EH (cell line): Measurements from ENCODE around the gene TTK.
"Not testable (repeated sequence)": the region's sequence is repeated elsewhere in the genome, so short reads cannot be mapped to it uniquely, and the experiment has no call there.

ENCODE experiments used
- DNase-seq: peaks from one replicate; pipeline ENCODE4 v3.0.0-alpha.2; 2015; ENCODE audit warnings: low read depth

TTK gene

DNA sequence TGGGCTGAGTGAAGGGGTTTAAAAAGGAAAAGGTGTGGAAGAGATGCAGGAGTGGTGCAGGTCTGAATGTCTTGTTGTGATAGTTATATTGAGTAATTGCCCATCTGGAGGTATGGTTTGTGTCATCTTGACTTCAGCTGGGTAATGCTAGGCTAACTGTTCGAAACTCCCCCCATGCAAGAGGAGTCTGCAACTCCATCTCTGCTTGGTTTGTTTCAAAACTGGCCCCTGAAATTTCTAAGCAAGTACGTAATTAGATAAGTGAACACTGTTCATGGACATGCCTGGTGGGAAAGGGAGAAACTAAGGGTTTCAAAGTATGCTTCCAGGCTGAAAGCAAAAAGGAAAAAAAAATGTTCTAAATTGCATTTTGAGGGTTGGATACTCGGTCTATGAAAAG is 17.1 kb downstream of the TTK start:
- DNase-seq, result no peak

DNA sequence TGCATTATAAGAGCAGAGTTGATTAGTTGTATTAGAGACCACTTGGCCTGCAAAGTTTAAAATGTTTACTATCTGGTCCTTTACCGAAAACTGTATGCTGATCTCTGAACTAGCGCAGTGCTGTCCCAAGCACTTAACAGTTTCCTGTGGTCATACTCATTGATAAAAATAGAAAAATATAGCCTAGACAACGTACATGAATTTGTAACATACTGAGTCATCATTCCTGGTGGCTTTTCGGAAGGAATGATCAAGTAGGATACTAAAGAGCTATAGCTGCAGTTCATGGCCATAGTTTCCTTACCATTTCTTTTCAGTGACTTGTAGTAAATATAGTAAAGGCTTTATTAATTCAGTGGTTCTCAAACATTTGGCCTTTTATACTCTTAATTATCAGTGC is 18.4 kb downstream of the TTK start:
- peak; percentile 85 for DNase-seq

DNA sequence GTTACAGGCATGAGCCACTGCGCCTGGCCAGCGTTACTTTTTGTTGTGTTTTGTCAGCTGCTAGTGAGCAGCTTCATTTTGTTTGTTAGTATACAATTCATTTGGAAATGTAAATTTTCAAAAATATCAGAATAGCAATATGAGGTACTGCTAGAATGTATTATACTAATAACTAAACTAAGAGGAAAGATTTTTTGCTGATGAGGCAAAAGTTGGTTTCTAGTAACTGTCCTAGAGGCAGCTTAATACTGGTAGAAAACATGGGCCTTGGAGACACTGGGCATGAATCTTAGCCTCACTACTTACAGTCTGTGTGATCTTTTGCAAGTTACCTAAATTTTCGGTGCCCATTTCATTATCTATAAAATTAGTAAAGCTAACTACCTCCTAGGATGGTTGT is 24.1 kb downstream of the TTK start:
- no peak for DNase-seq

DNA sequence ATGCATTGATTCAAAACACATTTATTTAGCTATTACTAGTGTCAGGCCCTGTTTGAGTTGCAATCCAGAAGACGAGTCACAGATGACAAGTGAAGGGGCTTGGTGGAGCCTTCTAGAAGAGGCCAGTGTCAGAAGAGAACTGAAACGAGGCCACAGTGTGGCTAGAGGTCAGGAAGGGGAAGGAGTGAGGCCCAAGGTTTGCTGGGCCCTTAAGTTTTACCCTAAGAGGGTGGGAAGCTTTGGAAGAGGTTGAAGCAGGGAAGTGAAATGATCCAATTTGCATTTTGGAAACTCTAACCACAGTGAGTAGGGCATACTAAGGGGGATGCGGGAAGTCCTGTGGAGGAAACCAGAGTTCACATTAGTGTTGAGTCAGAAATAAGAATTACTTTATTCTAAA is 25.0 kb downstream of the TTK start:
- DNase-seq, result no peak

- DNase-seq, result not testable (repeated sequence)
Measured at GRCh38 chr6:80048220-80048619, 43.8 kb downstream of the TTK start.

DNA sequence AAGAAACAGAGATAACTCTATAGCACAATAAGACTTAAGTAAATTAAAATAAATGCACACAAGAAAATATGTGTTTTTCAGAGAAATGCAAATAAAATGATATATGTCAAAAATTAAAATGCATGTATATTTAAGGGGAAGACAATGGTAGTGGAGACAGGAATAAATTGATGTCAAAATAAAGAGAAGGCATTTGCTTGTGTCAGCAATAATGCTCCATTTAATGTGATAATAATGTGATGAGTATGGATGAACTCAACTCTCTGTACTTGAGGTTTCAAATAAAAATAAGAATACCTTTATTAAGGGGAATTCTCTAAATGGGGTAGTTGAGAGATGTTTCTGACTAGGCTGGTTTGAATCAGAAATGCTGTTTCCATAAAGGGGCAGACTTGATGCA is 56.3 kb downstream of the TTK start:
- DNase-seq, result no peak

- DNase-seq, result not testable (repeated sequence)
Measured at GRCh38 chr6:80068146-80068545, 63.7 kb downstream of the TTK start.

- DNase-seq, result not testable (repeated sequence)
Measured at GRCh38 chr6:80070431-80070830, 66.0 kb downstream of the TTK start.

DNA sequence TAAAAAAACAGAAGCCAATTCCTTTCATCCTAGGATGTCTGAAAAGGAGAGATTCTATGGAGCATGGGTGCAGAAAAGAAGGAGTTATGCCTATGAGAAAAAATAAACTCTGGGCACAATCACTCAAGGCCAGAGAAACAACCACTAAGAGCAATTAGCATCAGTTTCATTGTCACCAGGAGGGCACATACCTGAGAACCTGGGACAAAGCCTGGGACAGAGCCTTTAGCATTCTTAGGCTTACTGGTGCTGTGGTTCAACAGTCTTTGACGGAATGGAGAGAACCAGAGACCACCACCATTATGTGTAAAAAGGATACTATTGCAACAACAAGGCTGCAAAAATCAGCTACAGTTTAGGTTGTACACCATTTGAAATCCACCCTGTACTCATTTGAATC is 72.6 kb downstream of the TTK start:
- DNase-seq, result no peak

- DNase-seq, result no peak
Measured at GRCh38 chr6:80088637-80089036, 84.2 kb downstream of the TTK start.

GRCh38 chr6:80091506-80091905 is 87.1 kb downstream of the TTK start:
- DNase-seq, result no peak
